Limb (tissue), 2 donors: ENCODE results near the gene FNDC3B.

Experiments
- DNase-seq, 2 donors: peaks; one replicate each; pipeline ENCODE4 v3.0.0-alpha.2; 2016; ENCODE audit errors: extremely low spot score in 2 of 2

Gene FNDC3B

DNA sequence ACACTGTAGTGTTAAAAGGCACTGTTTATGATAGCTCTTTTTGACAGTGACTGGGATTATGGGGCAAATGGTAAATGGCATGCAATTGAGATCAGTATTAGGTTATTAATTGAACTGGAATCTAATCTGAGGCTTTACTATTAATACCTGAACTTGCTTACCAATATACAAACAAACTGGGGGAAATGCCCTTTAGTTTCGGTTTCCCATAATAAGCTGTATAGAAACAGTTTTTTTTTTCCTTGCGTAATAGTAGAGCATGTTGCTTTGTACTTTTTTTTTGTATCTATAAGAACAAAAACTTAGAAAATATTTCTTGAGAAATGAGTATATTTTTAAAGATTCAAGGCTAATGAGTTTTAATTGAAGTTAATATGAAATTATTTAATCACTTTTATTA is 95.0 kb downstream of the FNDC3B start:
- no peak for DNase-seq

DNA sequence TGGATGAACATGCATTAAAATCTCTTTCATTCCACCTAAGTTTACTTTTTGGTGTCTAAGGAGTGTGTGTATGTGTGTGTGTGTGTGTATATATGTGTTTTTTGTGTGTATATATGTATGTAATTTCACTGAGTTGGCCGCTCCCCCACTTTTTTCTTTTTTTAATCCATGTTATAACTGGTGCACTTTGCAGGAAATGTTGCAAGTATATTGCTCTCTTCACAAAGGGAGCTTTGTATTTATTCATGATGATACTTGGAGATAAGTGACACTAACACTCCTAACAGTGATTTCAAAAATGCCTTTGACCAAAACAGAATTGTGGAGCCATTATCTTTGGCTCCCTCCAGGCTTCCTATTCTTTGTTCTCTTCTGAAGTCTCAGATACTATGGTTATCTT is 95.8 kb downstream of the FNDC3B start:
- DNase-seq: no peak

DNA sequence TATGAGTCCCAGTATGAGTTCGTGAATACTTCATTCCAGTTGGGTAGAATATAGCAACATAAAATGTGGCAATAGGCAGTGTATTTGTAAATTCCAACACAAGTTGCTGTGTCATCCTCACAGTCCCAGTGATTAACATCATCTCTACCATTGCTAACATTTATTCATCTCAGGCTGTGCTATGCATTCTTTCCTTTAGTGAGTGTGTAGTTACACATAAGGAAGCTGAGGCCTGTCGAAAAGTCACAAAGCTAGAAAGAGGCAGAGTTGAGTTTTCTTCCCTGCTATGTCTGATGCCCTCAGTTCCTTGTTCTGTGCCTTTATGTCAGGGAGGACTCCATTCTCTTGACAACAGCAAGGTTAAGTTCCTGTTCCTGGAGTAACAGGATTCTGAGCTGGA is 96.4 kb downstream of the FNDC3B start:
- no peak for DNase-seq

DNA sequence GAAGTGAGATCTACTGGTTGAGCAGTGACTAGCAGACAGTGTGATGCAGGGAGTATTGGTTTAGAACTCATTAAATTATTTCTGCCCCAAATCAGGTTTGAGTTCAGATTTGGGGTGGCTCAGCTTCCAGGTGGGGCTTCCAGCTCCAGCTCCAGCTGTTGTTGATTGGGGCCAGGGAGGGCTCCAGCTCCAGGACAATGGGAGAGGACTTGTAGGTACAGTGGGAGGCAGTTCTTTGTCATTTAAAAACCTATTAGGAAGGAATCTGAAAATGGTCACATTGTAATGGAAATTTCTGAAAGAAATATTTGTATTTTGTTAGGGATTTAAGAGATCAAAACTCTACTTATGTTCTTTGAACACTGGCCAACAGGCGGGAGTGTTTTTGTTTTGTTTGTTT is 97.0 kb downstream of the FNDC3B start:
- no peak for DNase-seq

DNA sequence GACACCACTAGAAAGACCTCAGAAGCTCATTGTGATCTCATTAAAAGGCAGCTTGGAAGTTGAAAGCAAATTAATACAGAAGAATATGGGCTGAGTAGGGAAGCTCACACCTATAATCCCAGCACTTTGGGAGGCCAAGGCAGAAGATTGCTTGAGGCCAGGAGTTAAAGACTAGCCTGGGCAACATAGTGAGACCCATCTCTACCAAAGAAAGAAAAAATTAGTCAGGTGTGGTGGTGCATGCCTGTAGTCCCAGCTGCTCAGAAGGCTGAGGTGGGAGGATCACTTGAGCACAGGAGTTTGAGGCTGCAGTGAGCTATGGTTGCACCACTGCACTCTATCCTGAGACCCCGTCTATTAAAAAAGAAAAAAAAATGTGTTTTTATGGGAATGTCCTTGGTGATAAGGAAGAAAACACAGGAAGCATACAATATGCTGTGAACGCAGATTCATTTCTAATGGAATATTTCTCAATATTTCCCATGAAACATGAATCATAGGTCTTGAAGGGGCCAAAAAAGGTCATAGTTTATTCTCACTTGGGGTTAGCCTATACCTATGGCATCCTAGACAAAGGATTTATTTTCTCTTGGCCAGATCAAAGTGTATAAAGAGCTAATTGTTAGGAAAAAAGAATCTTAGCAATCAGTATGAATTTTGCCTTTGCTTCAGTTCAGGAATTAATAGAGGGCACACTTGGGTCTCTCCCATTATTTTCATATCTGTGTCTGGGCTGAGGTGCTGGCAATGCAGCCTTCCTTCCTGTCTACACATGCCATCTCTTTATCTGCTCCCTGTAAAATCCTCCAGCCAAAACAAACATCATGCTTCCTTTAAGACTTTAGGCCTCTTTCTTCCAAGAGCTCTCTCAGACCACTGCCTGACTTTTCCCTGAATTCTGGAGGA is 98.2 kb downstream of the FNDC3B start:
- no peak for DNase-seq

DNA sequence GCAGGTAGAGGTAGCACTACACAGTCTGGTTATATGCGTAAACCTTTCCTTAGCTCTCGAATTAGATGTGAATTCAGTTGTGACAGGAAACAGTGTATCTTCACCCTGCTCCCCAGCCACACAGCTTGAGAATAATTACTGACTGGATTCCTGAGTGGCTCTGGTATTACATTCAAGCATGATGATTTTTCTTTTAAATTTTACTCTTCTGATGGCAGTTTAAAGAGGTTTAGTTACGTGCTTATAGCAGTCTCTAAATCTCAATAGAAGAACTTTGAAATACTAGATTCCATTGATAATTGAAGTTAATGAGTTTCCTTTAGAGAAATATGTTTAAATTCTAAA is 98.8 kb downstream of the FNDC3B start:
- no peak for DNase-seq

DNA sequence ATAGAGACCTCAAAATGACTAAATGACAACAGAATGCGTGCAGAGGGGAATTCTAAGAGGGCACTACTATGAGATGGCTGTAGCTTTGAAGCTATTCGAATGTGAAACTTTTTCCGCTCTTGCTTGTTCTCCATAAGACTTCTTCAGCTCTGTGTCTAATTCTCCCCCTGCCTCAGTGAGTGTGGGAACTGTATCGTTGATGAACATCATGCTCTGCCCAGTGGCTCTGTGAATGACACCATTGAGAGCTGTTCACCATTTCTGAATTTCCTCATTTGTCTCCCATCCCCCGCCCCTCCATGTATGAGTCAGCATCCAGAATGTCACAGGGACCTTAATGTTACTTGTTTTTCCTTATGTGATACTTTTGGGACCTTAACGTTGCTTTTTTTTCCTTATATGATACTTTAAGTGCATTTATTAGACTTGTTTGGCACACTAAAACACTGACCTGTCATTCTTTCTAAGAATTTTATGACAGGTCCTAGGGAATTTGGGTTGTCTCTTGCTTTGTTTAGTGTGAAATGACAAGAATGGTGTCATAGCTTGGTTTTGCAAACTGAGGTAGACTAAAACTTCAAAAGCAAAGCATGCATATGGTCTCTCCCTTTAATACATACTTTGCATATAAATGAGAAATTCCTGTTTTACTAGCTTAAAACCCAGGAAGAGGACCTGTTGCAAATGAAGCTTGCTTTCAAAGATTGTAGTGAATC is 99.6 kb downstream of the FNDC3B start:
- DNase-seq: no peak

DNA sequence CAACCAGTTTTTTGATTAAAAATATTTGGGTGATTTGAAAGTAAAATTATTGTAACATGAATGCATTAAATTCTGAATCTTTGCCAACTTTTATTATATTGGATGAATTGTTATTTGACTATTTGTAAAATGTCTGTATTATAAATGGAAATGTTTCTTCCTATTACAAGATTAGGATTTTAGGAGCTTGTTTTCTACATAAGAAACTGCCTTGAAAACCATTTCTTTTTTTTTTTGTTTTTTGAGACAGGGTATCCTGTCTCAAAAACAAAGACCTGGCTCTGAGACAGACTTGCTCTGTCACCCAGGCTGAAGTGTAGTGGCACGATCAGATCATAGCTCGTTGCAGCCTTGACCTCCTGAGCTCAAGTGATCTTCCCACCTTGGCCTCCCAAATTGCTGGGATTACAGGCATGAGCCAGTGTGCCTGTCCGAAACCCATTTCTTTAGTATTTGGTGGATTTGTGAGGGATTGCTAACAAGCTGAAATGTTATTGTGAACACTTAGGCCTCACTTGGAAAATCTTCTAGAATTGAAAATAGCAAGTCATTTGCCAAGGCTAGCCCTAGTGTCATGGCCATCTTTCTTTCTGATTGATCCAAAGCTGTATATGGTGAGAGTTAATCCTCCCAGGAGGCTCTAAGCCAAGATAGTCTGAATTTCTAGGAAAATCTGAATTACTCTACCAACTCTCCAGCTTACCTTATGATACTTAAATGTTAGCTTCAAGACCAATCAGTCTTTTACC is 100.3 kb downstream of the FNDC3B start:
- DNase-seq: no peak

DNA sequence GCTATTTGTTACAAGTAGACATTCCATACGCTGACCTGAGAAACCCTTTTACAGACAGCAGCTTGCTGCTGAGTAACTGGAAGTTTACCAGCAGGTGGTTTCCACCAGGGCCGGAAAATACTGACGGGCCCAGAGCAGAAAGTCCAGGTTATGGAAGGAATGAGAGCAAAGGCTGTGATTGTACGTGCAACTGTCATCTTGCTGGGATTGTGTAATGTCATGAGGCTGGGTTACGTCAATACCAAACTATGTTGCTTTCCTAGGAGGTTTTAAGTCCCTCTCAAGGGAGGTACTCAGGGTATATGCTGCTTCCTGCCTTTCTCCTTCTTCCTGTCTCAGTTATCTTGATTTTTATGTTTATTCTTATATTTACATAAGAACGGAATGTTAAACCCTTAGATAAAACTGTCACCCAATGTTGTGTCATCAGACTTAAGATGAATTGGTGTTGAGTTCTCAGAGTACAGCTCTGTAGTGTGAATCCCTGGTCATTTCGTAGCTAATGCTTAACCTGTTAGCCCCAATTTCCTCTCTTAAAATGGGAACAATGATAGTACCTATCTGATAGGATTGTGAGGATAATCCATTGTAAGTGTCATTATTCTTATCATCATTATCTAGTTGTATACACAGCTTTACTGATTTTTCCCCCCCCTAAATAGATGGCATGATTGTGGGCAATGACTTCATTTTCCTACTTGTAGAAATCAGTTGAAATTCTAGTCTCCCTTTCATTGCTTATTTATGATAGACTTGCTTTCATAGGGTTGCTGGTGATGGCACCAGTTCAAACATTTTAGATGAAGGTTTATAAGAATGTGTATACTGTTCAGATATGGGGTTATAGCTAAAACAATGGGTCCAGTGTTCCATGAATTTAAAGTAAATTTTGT is 101.4 kb downstream of the FNDC3B start:
- no peak for DNase-seq

DNA sequence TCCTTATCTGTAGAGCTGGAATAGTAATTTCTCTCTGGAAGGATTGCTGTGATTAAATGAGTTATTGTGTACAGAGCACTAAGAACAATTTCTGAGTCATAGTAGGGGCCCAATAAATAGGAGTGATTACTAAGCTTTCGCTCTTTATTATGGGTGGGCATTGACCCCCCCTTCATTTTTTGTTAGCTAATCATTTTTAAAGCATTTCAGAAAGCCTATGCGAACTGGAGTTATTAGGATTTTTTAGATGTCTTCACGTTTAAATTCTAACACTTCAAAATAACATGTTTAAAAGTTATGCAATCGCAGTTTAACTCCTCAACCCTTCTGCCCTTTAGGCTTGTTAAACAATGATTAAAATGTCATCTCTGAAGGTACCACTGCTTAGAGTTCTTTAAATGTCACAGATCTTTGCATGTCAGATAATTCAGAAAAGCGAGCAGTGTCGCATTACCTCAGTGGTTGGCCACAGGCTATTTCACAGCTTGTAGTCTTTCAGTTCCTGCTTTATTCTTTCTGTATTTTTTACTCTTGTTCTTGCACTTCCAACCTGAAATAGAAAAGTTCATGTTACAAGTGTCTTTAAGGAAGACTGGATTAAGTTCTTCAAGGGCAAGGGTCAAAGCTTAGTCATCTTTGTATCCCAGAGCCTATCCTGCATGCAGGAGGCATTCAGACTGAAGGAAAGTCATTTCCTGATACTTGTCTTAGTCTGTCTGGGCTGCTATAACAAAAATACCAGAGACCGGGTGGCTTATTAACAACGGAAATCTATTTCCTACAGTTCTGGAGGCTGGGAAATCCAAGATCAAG is 102.9 kb downstream of the FNDC3B start:
- no peak for DNase-seq

DNA sequence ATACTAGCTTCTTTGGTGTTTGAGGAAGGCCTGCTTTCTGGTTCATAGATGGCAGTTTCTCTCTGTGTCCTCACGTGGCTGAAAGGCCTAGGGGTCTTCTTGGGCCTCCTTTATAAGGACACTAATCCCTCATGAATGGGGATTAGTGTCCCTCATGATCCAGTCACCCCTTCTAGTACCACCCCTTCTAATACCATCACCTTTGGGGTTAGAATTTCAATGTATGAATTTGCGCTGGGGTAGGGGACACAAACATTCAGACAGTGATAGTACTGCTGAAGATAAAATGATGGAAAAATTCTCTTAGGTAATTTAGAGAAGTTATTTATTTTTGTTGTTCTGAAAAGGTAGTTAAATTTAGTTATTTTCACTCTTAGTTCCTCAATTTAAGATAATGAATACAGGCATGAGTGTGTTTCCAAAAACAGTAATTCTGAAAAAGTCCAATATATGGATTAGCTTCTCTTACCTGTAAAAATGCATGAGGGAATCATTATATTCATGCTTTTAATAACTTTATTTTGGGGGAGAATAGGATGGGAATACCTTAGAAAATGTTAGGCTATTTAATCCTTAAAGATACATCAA is 103.6 kb downstream of the FNDC3B start:
- no peak for DNase-seq

DNA sequence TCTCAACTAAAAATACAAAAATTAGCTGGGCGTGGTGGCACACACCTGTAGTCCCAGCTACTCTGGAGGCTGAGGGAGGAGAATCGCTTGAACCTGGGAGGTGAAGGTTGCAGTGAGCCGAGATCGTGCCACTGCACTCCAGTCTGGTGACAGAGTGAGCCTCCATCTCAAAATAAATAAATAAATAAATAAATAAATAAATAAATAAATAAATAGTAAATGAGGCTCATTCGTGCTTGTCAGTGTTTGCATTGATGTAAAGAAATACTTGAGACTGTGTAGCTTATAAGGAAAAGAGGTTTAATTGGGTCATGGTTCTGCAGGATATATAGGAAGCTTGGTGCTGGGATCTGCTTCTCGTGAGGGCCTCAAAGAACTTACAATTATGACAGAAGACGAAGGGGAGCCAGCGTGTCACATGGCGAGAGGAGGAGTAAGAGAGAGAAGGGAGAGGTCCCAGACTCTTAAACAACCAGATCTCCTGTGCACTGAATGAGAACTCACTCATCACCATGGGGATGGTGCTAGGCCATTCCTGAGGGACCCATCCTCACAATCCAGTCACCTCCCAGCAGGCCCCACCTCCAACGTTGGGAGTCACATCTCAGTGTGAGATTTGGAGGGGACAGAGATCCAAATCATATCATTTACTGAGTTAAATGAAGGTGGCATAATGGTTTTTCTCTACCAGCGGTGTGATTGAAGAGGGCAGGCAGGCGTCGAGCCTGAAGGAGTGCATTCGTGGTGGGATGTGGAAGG is 104.5 kb downstream of the FNDC3B start:
- no peak for DNase-seq

DNA sequence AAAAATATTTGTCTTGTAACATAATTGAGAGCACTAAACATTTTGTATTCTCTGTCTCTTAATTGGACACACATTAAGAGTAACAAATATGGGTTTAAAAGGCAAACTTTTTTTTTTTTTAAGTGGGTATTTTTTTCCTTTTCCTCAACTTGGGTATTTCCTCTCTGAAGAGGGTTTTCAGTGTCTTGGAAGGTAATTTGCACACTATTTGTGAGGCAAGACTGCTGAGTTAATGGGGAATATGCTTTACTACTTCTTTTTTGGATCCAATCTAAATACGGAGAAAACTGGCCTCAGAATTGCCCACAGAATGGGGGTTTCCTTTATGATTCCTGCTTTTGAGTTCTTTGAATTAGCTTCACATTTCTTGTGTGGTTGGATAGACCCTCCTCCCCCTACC is 105.2 kb downstream of the FNDC3B start:
- DNase-seq: no peak

DNA sequence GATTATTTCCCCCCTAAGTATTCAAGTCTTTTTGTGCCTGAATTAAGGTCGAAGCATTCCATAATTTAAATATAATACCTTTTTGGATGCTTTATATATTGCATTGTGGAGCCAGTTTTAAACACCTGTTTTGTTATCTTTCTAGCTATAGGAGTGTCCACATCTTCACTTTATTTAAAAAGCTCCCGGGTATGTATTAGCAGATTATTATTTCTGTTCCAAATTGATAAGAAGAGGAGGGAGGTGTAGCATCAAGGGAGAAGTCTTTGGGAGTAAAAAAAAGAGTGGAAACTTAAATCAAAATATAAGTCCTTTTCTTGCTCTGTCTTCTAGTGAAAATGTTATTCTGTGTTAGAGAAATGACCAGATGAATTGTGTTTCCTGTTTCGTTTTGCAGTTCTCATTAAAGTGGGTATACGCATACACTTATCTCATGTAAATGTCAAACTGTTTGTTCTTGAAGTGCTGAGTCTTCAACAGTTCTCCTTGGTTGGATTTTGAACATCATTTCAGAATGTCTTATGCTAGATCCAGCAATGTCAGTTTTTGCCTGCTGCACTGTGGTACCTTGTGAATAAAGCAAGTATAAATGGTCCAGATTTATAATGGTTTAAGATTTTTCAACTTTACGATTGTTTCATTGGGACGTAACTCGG is 105.8 kb downstream of the FNDC3B start:
- DNase-seq: no peak

DNA sequence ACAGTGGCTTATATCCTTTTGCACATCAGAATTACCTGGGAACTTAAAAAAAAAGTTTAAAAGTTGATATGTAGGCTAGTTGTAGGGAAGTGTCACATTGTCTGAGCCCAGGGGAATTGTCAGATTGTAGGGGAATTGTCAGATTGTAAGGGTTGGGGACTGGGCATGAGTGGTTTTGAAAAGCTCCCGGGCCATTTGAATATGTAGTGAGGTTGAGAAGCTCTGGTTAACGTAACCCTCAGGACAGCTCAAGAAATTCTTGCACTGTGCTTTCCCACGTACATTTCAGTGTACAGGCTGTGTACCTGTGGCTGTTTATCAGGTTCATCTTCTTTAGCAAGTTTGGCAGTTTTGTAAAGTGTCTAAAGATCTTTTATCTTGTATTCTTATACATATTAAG is 107.0 kb downstream of the FNDC3B start:
- no peak for DNase-seq

DNA sequence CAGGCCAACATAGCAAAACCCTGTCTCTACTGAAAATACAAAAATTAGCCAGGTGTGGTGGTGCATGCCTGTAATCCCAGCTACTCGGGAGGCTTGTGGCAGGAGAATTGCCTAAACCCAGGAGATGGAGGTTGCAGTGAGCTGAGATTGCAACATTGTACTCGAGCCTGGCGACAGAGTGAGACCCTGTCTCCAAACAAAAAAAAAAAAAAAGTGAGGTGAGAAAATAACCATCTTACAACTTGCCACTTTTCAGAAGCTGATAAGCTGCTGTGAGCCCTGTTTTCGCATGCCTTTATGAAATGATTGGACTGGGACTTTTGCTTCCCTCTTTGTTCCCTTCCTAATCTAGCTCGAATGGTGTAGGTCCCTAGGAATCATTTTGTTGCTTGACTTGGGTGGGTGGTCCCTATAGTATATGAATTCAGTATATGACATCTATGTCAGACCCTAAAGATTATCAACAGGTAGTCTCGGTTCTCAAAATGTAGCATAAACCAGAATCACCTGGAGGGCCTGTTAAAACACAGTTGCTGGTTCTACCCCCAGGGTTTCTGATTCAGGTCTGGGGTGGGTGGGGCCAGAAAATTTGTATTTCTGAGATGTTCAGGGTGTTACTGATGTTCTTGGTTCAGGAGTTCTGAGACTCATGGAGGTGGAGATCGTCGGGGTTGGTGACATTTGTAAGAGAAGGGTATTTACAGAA is 107.9 kb downstream of the FNDC3B start:
- no peak for DNase-seq

DNA sequence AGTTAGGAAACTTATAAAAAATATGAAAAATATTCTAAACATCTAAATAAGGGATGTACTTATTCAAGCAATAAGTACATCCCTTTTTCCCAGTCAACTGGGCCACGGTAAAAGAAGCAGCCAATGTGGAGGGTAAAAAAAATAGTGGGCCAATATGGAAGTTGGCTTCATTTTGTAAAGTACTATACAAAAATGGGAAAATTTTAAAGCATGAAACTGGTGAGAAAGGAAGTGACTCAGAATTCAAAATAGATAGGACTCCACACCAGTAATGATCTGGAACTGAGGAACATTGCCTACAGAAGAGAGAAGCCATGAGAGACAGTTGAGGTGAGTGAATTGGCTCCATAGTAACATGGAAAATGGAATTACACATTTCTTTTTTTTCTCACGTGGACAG is 108.9 kb downstream of the FNDC3B start:
- no peak for DNase-seq
